HG03520 (cell line): ENCODE data around the gene PLA2G15.

Source experiments
- ATAC-seq: cut with Tn5 transposase; IDR thresholded peaks from one replicate; pipeline ENCODE4 v1.9.1; 2021; ENCODE audit warnings: mild to moderate bottlenecking, moderate library complexity; ENCODE audit not compliant: unreplicated experiment

PLA2G15 gene

GRCh38 chr16:68231384-68232136 lies 13.6 kb upstream of the PLA2G15 start:
- ATAC-seq, result no peak

- ATAC-seq, result no peak
Observed at GRCh38 chr16:68232335-68232734, 12.8 kb upstream of the PLA2G15 start.

DNA sequence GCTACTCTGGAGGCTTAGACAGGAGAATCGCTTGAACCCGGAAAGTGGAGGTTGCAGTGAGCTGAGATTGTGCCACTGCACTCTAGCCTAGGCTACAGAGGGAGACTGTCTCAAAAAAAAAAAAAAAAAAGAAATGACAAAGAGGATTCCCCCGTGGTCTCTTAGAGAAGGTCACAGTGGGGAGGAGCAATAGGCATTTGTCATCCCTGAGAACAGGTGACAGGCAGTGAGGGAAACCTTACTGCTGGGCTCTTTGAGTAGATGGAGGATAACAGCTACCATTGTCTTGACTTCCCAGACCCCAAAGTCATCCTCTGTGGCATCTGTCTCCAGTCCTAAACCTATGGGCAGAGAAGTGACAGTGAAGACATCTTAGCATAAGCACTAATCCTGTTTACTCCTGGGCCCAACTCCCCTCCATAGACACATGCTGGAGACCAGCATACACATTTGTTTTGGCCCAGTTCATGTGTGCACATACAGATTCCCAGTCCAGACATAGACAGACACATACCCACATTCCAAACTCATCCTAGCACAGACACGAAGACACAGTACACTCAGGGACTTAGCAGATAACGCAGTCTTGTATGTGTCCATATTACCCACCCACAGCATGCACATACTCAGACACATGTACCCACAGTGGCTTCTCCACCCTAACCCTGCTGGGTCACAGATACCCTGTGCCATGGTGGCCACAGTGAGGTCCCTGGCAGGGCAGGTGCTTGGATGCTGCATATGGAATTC lies 11.9 kb upstream of the PLA2G15 start:
- no peak for ATAC-seq

GRCh38 chr16:68233835-68234187 lies 11.4 kb upstream of the PLA2G15 start:
- no peak for ATAC-seq

DNA sequence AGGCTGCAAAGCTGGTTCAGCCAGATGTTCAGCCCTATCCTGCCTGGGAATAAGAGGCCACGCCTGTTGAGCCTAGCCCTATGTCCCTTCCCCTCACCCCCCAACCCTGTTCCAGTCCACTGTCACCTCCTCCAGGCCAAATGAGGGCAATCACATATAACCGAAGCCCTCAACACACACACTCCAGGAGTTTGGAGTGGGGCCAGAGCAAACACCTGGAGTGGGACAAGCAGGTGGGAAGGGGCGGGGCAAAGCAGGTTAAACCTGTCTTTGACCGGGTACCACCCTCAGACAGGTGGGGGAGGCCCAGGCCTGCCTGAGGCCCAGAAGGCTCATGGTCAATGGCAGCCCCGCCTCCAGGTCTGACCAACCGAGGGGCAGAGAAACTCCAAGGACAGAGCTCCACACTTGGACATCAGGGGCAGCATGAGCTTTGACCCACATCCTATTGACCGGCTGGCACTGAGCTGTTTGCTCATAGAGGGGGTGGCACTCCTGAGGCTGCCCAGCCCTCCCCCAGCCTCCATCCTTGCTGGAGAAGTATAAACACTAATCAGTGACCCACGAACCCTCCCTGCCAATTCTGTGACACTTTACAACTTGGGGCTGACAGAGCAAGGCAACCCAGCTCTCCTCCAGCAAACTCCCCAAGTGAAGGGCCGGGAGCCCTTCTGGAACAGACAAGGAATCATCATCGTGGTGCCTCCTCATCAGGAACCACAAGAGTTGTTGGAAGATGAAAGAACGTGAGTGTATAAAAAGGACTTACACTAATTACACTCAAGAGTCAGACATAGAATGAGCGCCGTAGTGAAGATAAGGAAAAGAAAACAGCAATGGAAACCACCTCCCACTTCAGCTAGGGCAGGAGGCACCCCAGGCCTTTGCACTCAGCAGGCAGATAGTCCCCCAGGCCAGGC lies 10.7 kb upstream of the PLA2G15 start:
- ATAC-seq, result no peak

GRCh38 chr16:68235108-68235886 lies 9.9 kb upstream of the PLA2G15 start:
- no peak for ATAC-seq

- no peak for ATAC-seq
Observed at GRCh38 chr16:68235887-68236136, 9.4 kb upstream of the PLA2G15 start, which contains the start of gene ESRP2. Gene ESRP2 (minus strand): TSS chr16:68236127. CDS start chr16:68236045, 82 bp downstream.

GRCh38 chr16:68236137-68236825 lies 8.9 kb upstream of the PLA2G15 start:
- no peak for ATAC-seq

DNA sequence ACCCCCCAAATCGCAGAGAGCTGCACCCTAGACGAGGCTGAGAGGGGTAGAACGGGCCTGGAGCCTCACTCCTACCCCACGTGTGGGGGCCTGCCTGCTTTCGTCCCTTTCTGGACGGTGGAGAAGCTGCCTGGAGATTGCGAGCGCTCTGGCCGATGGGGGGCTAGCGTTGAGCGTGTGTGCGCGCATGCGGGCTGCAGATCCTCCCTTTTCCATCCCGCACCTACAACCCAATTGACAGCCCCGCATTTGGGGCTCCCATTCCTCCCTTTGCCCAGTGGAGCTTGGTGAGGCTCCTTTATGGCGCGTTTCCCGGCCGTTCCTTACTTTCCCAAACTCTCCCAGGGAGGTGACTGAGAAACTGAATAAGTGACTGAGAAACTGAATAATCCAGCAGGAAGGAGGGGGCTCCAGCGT lies 8.3 kb upstream of the PLA2G15 start:
- no peak for ATAC-seq

DNA sequence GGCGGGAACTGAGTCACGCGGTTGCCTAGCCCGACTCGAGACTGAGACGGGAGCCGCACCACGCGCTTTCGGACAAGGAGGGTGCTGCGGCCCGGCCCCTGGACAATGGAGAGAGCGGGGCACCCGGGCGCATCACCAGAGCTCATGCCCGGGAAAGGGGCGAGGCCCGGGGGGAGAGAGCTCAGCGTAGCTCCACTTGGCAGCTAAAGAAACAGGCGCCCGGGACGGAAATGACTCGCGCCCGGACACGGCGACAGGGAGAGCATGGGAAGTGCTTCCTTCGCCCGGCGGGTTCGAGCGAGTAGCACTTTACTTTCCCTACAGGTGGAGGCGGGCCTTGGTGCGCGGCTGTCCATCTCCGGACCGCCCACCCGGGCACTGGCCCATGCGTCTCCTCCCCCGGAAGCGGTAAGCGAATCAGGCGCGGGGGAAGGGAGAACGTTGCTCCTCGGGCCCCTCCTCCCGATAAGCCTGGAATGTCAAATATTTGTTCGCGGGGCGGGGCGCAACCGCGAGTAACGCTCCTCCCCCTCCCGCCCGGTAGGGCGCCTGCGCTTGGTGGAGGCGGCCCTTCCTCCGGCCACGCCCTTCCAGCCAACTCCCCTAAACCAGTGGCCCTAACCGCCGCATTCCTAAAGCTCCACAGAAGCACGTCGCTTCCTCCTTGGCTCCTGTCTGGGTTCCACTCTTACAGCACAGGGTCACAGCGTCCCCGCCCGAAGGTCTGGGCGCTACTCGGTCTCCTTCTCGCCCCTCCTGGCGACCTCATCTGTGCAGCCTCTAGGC lies 7.7 kb upstream of the PLA2G15 start:
- ATAC-seq, result peak; percentile 77

DNA sequence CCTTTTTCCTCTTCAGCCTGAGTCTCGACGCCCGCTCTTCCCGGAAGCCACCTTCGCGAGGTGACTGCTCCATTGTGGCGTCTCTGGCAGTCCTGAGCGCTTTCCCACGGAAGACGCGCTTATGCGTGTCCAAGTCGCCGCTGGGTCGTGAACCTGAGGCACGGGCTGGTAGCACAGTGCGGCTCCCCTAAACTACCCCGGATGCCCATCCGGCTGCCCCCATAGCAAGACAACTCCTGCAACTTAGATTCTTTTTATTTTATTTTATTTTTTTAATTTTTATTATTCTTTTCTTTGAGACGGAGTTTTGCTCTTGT lies 7.2 kb upstream of the PLA2G15 start:
- ATAC-seq, result no peak

GRCh38 chr16:68242085-68242484 lies 3.1 kb upstream of the PLA2G15 start:
- no peak for ATAC-seq

- ATAC-seq, result no peak
Observed at GRCh38 chr16:68242926-68243858, 2.0 kb upstream of the PLA2G15 start.

GRCh38 chr16:68244481-68244902 lies 681 bp upstream of the PLA2G15 start:
- no peak for ATAC-seq

- ATAC-seq, result no peak
Observed at GRCh38 chr16:68246121-68246520, 948 bp downstream of the PLA2G15 start.

- ATAC-seq, result no peak
Observed at GRCh38 chr16:68246666-68247065, 1.5 kb downstream of the PLA2G15 start.

GRCh38 chr16:68247400-68247799 lies 2.2 kb downstream of the PLA2G15 start:
- no peak for ATAC-seq

- ATAC-seq, result no peak
Observed at GRCh38 chr16:68247932-68248331, 2.8 kb downstream of the PLA2G15 start.
